ENCODE measurements around the gene PWWP2B. TPM values are rescaled to one million over a fixed set of nuclear protein-coding genes. Genes with fewer than 3 reads are reported as not detected.
A peak's percentile ranks its signal among the peaks of the same experiment; 100 is the strongest.

The PWWP2B gene
- total RNA-seq, 1 donor from 2014 or later: 24.3 TPM

DNA sequence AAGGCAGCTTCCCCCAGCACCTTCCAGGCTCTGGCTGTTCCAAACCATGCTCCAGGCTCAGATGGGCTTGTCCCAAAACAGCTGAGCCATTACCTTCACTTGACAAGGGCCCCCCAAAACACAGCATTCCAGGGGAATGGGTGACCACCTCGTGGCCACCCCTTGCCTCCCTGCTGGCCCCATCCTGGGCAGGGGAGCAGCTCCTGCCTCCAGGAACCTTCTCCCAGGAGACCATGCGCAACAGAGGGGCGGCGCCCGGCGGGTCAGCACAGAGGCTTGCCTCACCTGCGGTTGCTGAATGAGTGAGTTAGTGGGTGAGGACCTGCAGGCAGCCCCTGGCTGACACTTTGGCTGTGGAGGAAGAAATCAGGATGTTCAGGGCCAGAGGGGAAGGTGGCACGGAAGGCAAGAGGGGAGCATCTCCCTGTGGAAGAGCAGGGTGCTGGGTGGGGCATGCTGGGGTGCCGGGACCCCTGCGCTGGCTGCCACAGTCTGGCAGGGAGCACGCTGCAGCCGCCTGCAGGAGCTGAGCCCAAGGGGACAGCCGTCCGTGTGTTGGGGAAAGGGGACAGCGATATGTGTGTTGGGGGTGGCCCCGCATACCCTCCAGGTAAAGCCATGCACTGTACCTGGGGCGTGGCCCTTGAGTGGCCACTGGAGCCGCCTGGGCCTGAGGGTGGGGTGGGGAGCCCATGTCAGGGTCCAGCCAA lies 54.7 kb downstream of the PWWP2B start:
- H3K27me3 Mint-ChIP-seq: peaks cover 3% of the 10 kb centered on the region
- H3K4me3 Mint-ChIP-seq (ENCODE audit: low read depth): no peak overlapping the region
- no peaks in the 10 kb centered on the region for H3K36me3 Mint-ChIP-seq (ENCODE audit: insufficient read depth)
- no peak overlapping the region for H3K27ac Mint-ChIP-seq
- TF ChIP-seq, protein P1, sequence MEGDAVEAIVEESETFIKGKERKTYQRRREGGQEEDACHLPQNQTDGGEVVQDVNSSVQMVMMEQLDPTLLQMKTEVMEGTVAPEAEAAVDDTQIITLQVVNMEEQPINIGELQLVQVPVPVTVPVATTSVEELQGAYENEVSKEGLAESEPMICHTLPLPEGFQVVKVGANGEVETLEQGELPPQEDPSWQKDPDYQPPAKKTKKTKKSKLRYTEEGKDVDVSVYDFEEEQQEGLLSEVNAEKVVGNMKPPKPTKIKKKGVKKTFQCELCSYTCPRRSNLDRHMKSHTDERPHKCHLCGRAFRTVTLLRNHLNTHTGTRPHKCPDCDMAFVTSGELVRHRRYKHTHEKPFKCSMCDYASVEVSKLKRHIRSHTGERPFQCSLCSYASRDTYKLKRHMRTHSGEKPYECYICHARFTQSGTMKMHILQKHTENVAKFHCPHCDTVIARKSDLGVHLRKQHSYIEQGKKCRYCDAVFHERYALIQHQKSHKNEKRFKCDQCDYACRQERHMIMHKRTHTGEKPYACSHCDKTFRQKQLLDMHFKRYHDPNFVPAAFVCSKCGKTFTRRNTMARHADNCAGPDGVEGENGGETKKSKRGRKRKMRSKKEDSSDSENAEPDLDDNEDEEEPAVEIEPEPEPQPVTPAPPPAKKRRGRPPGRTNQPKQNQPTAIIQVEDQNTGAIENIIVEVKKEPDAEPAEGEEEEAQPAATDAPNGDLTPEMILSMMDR (IDR thresholded peaks at IDR 0.05; ENCODE audit: unreplicated experiment): no peak
- H3K4me1 Mint-ChIP-seq (ENCODE audit: low read depth): peaks cover 4% of the 10 kb centered on the region
- no peaks in the 10 kb centered on the region for H3K9me3 Mint-ChIP-seq (ENCODE audit: low read depth)
- no peak for DNase-seq (ENCODE audit: low spot score, unreplicated experiment)

DNA sequence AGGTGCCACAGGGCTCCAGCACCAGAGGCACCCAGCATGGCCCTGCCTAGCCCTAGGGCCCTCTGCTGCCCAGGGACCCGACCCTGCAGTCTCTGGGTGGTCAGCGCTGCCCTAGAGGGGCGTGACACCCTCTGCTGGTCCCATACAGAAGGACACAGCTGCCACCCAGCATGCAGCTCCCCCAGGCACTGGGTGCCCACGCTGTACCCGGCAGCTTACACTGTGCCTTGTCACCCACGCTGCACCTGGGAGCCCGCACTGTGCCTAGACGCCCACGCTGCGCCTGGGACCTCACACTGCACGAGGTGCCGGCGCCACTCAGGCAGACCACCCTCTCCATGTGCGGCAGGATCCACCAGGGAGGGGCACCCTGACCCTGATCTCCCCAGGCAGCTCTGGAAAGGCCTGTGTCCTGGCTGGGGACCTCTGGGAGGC lies 55.2 kb downstream of the PWWP2B start:
- TF ChIP-seq, protein P1 (IDR thresholded peaks at IDR 0.05; ENCODE audit: unreplicated experiment): peak; percentile 30
- no peak for DNase-seq (ENCODE audit: low spot score, unreplicated experiment)
- no peak overlapping the region for H3K4me3 Mint-ChIP-seq (ENCODE audit: low read depth)
- peaks cover 3% of the 10 kb centered on the region for H3K27me3 Mint-ChIP-seq
- H3K27ac Mint-ChIP-seq: no peak overlapping the region
- peaks cover 4% of the 10 kb centered on the region for H3K4me1 Mint-ChIP-seq (ENCODE audit: low read depth)
- H3K36me3 Mint-ChIP-seq (ENCODE audit: insufficient read depth): no peaks in the 10 kb centered on the region
- H3K9me3 Mint-ChIP-seq (ENCODE audit: low read depth): no peaks in the 10 kb centered on the region

DNA sequence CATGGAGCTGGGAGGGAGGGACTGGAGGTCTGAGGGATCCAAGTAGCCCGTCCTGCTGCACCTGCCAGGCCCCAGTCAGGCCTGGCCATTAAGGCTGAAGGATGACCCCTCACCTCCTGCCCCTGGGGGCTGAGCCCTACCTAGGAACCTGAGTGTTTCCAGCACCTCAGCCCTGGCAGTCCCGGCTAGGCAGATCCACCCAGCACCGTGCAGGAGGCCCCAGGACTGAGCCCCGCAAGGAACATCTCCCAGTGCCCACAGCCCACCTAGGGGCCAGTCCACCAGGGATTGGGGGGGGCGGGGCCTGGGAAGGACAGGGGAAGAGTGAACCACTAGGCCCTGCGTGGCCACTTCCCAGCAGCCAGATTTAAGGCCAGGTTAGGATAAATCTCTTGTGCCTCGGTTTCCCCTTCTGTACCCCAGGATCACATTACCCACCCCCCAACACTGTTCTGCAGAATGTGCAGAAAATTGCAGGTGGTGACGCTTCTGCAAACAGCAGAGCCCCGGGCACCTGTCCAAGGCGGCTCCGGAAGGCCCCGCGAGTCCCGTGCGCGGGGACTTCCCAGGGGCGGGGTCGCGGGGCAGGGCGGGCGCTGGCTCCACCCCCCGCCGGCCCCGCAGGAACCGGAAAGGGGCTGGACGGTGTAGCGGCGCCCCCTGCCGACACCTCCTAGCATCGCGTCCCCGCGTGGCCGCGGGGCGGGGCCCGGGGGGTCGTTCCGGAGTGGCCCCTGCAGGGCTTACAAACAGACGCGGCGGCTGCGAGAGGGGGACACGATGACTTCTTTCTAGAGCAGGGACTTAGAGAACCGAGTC lies 55.9 kb downstream of the PWWP2B start:
- H3K4me1 Mint-ChIP-seq (ENCODE audit: low read depth): no peaks in the 10 kb centered on the region
- H3K9me3 Mint-ChIP-seq (ENCODE audit: low read depth): no peaks in the 10 kb centered on the region
- H3K27me3 Mint-ChIP-seq: peaks cover 3% of the 10 kb centered on the region
- no peaks in the 10 kb centered on the region for H3K36me3 Mint-ChIP-seq (ENCODE audit: insufficient read depth)
- peak; percentile 91 for DNase-seq (ENCODE audit: low spot score, unreplicated experiment)
- peak overlapping the region; percentile 40 for H3K4me3 Mint-ChIP-seq (ENCODE audit: low read depth)
- TF ChIP-seq, protein P1 (IDR thresholded peaks at IDR 0.05; ENCODE audit: unreplicated experiment): peak; percentile 99
- no peak overlapping the region for H3K27ac Mint-ChIP-seq

DNA sequence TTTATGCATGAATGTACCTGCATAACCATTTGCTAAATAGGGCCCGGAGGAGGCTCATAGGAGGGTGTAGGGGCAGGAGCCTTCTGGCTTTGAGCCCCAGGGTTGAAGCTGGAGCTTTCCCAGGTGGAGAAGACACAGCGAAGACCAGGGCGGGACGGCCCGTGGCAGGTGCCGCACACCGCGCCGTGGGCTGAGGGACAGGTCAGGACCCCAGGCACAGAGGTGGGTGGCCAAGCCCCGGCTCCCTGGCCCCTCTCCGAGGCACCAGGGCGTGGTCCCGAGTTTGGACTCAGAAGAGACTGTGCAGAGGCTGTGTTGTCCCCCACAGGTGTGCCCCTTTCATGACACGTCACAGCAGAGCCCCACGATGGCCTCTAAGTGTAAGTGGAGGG lies 56.5 kb downstream of the PWWP2B start:
- H3K27ac Mint-ChIP-seq: no peak overlapping the region
- TF ChIP-seq, protein P1 (IDR thresholded peaks at IDR 0.05; ENCODE audit: unreplicated experiment): peak; percentile 3
- H3K4me3 Mint-ChIP-seq (ENCODE audit: low read depth): peak overlapping the region; percentile 40
- no peaks in the 10 kb centered on the region for H3K36me3 Mint-ChIP-seq (ENCODE audit: insufficient read depth)
- H3K9me3 Mint-ChIP-seq (ENCODE audit: low read depth): no peaks in the 10 kb centered on the region
- H3K4me1 Mint-ChIP-seq (ENCODE audit: low read depth): no peaks in the 10 kb centered on the region
- DNase-seq (ENCODE audit: low spot score, unreplicated experiment): no peak
- H3K27me3 Mint-ChIP-seq: peaks cover 3% of the 10 kb centered on the region

DNA sequence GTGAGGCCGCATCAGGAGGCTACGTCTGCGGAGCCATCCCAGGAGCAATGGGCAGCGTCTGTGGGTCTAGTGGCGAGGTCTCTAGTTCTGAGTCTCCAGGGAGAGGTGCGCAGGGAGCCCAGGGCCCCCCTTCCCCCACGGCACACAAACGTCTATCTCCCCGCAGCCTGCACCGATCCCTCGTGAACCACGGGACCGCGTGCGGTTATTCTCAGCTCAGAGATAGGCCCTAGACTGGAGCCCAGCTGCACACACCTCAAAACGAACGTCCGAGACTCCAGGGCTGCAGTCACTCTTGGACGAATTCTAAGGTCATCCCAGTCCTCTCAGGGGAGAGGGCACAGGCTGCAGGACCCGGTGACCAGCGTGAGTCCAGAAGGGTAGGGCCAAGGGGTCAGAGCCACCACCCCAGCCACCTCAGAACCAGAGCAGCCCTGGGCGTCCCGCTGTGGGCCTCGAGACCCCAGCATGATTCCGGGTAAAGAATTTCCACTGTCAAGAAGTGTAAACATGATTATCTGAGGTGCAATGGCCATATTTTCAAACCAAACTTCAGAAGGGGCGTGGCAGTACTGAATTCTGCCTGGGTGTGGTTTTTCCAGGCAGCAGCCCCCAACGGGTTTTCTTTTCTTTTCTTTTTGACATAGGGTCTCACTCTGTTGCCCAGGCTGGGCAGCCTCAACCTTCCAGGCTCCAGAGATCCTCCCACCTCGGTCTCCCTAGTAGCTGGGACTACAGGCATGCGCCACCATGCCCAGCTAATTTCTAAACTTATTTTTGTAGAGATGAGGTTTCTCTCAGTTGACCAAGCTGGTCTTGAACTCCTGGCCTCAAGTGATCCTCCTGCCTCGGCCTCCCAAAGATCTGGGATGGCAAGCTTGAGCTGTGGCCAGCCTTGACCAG lies 57.5 kb downstream of the PWWP2B start:
- Mint-ChIP-seq H3K36me3 (ENCODE audit: insufficient read depth) (no peaks in the 10 kb centered on the region), H3K4me3 (ENCODE audit: low read depth) (no peak overlapping the region), H3K27me3 (peaks cover 3% of the 10 kb centered on the region), H3K9me3 (ENCODE audit: low read depth) (no peaks in the 10 kb centered on the region), H3K27ac (no peak overlapping the region), H3K4me1 (ENCODE audit: low read depth) (peaks cover 4% of the 10 kb centered on the region)
- no peak for DNase-seq (ENCODE audit: low spot score, unreplicated experiment)
- TF ChIP-seq, protein P1 (IDR thresholded peaks at IDR 0.05; ENCODE audit: unreplicated experiment): no peak
